ENCODE results near the gene SMOC2. TPM values are rescaled to one million over a fixed set of nuclear protein-coding genes. Genes with fewer than 3 reads are reported as not detected.

SMOC2 gene
- total and polyA plus RNA-seq, 2 donors: 61.1 to 176 TPM

DNA sequence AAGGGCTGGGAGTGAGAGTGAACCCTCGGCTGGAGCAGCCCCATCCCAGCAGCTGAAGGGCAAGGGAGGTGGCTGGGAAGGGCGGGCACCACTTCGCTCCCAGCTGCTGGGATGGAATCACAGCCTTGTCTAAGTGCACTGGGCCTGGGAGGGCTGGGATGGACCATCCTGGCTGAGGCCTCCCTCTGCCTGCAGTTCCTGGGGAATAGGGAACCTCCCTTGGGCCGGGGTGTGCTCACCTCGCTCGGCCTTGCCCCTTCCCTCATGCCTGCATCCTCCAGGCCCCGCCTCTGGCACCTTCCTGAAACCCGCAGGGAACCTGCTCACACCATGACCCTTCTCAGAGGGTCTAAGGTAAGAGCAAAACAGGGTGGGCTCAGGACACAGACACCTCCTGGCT is 53.7 kb downstream of the SMOC2 start:
- WGBS: 92% methylated on average over 8 of the region's 8 CpGs
- no peak overlapping the region for H3K27ac ChIP-seq (ENCODE audit: low read depth)

DNA sequence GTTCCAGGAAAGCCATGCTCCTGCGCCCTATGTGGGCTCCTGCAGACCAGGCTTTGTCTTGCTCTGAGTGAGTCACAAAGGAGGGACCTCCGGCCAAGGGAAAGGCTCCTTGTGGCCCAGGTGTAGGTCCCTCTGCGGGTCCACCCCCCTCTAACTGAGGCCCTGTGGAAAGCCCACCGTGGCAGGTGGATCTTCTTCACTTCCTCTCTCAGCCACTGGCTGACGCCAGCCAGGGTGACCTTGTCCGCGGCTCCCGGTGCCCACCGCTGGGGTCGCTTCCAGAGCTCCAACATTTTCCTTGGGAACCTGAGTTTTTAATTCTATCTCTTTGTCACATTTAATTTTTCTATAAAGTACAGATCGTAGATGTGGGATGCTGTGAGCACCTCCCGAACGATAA is 54.1 kb downstream of the SMOC2 start:
- Histone ChIP-seq H3K36me3 (ENCODE audit: insufficient read depth) (no peaks in the 10 kb centered on the region), H3K4me1 (ENCODE audit: insufficient read depth) (no peaks in the 10 kb centered on the region), H3K27ac (ENCODE audit: low read depth) (no peak overlapping the region), H3K4me3 (ENCODE audit: low read depth, low read length) (no peak overlapping the region)
- WGBS: 97% methylated on average over 13 of the region's 13 CpGs
- no peak for DNase-seq (ENCODE audit: extremely low spot score)

More for the DNA sequence above, 53.7 kb downstream of the SMOC2 start:
- H3K36me3 ChIP-seq (ENCODE audit: insufficient read depth): no peaks in the 10 kb centered on the region
- H3K4me1 ChIP-seq (ENCODE audit: insufficient read depth): no peaks in the 10 kb centered on the region
- no peak for DNase-seq (ENCODE audit: extremely low spot score)
- no peak overlapping the region for H3K4me3 ChIP-seq (ENCODE audit: low read depth, low read length)

DNA sequence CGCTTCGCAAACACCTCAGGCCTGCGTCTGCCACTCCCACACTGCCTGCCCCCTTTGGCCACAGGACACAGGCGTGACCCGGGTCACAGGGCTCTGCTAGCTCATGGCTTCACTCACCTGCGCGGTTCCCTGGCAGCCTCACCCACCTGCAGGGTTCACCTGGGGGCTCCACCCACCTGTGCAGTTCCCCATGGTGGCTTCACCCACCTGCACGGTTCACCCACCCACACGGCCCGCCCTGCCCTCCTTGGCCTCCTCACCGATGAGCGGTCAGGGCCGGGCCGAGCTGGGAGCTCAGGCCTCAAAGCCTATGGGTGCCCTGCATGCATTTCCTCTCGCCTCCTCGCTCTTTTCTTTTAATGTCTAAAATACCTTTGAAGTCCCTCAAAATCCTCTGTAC is 54.7 kb downstream of the SMOC2 start:
- no peak for DNase-seq (ENCODE audit: extremely low spot score)
- H3K4me1 ChIP-seq (ENCODE audit: insufficient read depth): no peaks in the 10 kb centered on the region
- H3K36me3 ChIP-seq (ENCODE audit: insufficient read depth): no peaks in the 10 kb centered on the region
- no peak overlapping the region for H3K4me3 ChIP-seq (ENCODE audit: low read depth, low read length)
- 96% methylated on average over 16 of the region's 16 CpGs for WGBS
- H3K27ac ChIP-seq (ENCODE audit: low read depth): no peak overlapping the region

- no peak for DNase-seq (ENCODE audit: extremely low spot score)
- no peaks in the 10 kb centered on the region for H3K4me1 ChIP-seq (ENCODE audit: insufficient read depth)
- WGBS: 65% methylated on average over 24 of the region's 24 CpGs
- no peaks in the 10 kb centered on the region for H3K36me3 ChIP-seq (ENCODE audit: insufficient read depth)
- H3K4me3 ChIP-seq (ENCODE audit: low read depth, low read length): no peak overlapping the region
- no peak overlapping the region for H3K27ac ChIP-seq (ENCODE audit: low read depth)
Observed at GRCh38 chr6:168496139-168496996, 55.4 kb downstream of the SMOC2 start.

GRCh38 chr6:168496997-168497331 is 56.0 kb downstream of the SMOC2 start:
- H3K4me3 ChIP-seq (ENCODE audit: low read depth, low read length): no peak overlapping the region
- no peaks in the 10 kb centered on the region for H3K4me1 ChIP-seq (ENCODE audit: insufficient read depth)
- WGBS: 75% methylated on average over 10 of the region's 10 CpGs
- H3K36me3 ChIP-seq (ENCODE audit: insufficient read depth): no peaks in the 10 kb centered on the region
- no peak for DNase-seq (ENCODE audit: extremely low spot score)
- H3K27ac ChIP-seq (ENCODE audit: low read depth): no peak overlapping the region

DNA sequence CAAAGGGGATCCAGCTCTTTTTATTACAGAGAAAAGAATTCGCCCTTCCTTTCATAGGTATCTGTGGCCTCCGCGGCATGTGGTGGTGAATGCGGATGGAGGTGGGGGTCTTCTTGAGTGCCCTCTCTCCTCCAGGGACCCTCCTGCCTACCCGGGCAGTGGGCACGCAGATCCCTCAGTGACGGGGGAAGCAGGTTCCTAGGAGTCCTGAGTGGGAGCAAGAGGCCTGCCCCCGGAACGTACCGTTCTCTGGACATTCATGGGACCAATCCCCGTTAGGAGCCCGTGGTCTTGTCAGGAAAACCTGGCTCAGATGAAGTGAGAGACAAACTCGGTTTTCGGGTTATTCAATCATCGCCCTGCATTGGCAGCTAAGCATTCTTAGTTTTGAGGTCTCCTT is 56.4 kb downstream of the SMOC2 start:
- DNase-seq (ENCODE audit: extremely low spot score): no peak
- Histone ChIP-seq H3K27ac (ENCODE audit: low read depth) (no peak overlapping the region), H3K4me1 (ENCODE audit: insufficient read depth) (no peaks in the 10 kb centered on the region), H3K4me3 (ENCODE audit: low read depth, low read length) (no peak overlapping the region), H3K36me3 (ENCODE audit: insufficient read depth) (no peaks in the 10 kb centered on the region)
- 96% methylated on average over 15 of the region's 15 CpGs for WGBS

DNA sequence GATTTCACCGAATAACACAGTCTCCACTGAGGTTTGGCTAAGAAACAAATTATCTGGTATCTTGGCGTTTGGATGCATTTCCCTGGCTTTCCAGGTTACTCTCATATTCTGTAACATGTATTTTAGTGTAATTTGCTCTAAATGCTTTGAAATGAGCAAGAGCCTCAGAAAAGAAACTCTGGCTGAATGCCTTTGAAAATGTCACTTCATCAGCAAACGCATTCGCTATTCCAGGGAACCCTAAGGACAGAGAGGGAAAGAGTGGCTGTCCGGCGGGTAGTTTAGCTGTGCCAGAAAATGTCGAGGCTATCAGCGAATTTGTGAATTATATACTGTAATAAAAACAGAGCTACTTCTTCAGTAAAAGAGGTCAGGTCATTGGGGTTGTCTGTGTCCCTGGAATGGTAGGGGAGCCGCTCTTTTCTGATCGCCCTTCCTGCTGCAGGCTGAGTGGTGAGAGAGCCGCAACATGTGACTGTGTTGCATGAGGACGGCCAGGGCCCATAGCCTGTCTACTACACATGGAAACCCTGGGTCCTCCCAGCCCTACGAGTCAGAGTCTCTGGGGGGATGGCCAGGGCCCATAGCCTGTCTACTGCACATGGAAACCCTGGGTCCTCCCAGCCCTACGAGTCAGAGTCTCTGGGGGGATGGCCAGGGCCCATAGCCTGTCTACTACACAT is 57.3 kb downstream of the SMOC2 start:
- H3K4me1 ChIP-seq (ENCODE audit: insufficient read depth): no peaks in the 10 kb centered on the region
- no peaks in the 10 kb centered on the region for H3K36me3 ChIP-seq (ENCODE audit: insufficient read depth)
- H3K27ac ChIP-seq (ENCODE audit: low read depth): no peak overlapping the region
- no peak overlapping the region for H3K4me3 ChIP-seq (ENCODE audit: low read depth, low read length)
- WGBS: 71% methylated on average over 14 of the region's 14 CpGs
- no peak for DNase-seq (ENCODE audit: extremely low spot score)

- WGBS: 91% methylated on average over 13 of the region's 13 CpGs
- H3K36me3 ChIP-seq (ENCODE audit: insufficient read depth): no peaks in the 10 kb centered on the region
- no peak overlapping the region for H3K4me3 ChIP-seq (ENCODE audit: low read depth, low read length)
Observed at GRCh38 chr6:168499045-168499650, 58.2 kb downstream of the SMOC2 start.

GRCh38 chr6:168500519-168500918 is 59.5 kb downstream of the SMOC2 start:
- Histone ChIP-seq H3K4me1 (ENCODE audit: insufficient read depth) (no peaks in the 10 kb centered on the region), H3K27ac (ENCODE audit: low read depth) (no peak overlapping the region), H3K36me3 (ENCODE audit: insufficient read depth) (no peaks in the 10 kb centered on the region), H3K4me3 (ENCODE audit: low read depth, low read length) (no peak overlapping the region)
- DNase-seq (ENCODE audit: extremely low spot score): no peak
- 95% methylated on average over 14 of the region's 14 CpGs for WGBS

More at GRCh38 chr6:168499045-168499650, 58.2 kb downstream of the SMOC2 start:
- H3K4me1 ChIP-seq (ENCODE audit: insufficient read depth): no peaks in the 10 kb centered on the region
- DNase-seq (ENCODE audit: extremely low spot score): no peak
- H3K27ac ChIP-seq (ENCODE audit: low read depth): no peak overlapping the region

DNA sequence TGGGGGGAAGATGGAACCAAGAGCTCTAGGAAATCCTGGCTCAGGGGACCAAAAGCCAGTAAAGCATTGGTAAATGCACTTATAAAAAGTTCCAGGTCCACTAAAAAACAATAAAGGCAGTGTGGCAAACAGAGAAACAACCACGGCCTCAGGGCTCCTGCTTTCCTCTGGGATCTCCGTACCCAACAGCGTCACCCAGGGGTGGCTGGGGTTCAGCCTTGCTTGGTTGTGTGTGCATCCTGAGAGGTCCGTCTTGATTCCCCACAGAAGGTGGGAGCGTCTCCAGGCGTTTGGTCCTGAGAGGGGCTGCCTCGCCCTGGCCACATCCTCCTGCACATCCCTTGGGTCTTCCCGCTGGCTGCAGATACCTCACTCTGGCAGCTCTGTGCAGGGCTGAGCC is 60.6 kb downstream of the SMOC2 start:
- Histone ChIP-seq H3K36me3 (ENCODE audit: insufficient read depth) (no peaks in the 10 kb centered on the region), H3K27ac (ENCODE audit: low read depth) (no peak overlapping the region), H3K4me1 (ENCODE audit: insufficient read depth) (no peaks in the 10 kb centered on the region), H3K4me3 (ENCODE audit: low read depth, low read length) (no peak overlapping the region)
- 93% methylated on average over 8 of the region's 8 CpGs for WGBS
- no peak for DNase-seq (ENCODE audit: extremely low spot score)

DNA sequence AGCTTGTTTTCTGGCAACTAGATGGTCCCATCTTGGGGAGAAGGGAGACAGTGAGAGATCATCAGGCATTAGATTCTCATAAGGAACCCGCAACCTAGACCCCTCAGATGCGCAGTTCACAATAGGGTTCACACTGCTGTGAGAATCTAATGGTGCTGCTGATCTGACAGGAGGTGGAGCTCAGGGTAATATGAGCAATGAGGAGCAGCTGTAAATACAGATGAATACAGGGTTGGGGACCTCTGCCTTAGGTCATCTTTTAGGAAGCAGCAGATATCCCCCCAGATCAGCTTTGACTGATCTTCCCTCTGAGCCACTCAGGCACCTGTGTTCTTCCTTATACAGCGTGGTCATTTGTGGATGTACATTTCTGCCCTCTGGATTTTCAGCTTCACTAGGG is 63.4 kb downstream of the SMOC2 start:
- no peak for DNase-seq (ENCODE audit: extremely low spot score)
- 99% methylated on average over 3 of the region's 3 CpGs for WGBS
- no peaks in the 10 kb centered on the region for H3K4me1 ChIP-seq (ENCODE audit: insufficient read depth)
- no peak overlapping the region for H3K27ac ChIP-seq (ENCODE audit: low read depth)
- H3K36me3 ChIP-seq (ENCODE audit: insufficient read depth): no peaks in the 10 kb centered on the region
- no peak overlapping the region for H3K4me3 ChIP-seq (ENCODE audit: low read depth, low read length)

DNA sequence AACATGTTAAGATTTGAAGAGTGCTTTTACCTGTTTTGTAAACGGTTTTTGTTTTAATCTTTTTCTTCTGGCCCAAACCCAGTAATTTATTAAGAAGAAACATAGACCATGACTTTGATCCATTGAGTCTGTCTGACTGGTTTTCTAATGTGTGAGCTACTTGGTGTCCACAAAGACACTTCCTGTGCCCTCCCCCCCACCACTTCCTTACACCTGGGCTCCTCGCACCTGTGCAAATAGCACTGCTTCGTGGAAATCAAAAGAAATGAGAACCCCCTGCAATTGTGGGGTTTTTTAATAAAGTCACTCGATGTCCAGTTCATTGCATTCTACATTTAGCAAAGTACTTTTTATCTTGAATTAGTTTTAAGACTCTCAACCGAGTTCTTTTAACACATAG is 65.5 kb downstream of the SMOC2 start:
- DNase-seq (ENCODE audit: extremely low spot score): no peak
- WGBS: 79% methylated on average over 5 of the region's 5 CpGs
- no peaks in the 10 kb centered on the region for H3K36me3 ChIP-seq (ENCODE audit: insufficient read depth)
- H3K4me3 ChIP-seq (ENCODE audit: low read depth, low read length): no peak overlapping the region
- H3K27ac ChIP-seq (ENCODE audit: low read depth): no peak overlapping the region
- no peaks in the 10 kb centered on the region for H3K4me1 ChIP-seq (ENCODE audit: insufficient read depth)

DNA sequence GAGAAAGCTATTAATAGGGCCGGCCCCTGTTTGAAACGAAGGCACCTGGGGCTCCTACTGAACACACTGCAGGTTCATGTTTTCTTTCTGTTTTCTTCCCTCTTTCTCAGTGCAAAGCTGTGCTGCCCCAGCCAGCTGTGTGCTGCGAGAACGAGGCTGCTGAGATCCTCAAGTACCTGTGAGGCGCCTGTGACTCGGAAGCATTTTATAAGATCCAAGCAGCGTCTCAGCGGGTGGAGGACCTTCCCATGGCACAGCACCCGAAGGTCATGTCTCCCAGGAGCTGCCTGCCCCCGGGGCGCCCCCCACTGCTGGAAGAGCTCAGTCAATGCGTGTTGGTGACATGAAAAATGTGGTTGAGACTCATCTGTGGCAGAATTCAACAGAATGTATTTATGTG is 66.3 kb downstream of the SMOC2 start:
- 78% methylated on average over 12 of the region's 12 CpGs for WGBS
- Histone ChIP-seq H3K4me1 (ENCODE audit: insufficient read depth) (no peaks in the 10 kb centered on the region), H3K4me3 (ENCODE audit: low read depth, low read length) (no peak overlapping the region), H3K36me3 (ENCODE audit: insufficient read depth) (no peaks in the 10 kb centered on the region), H3K27ac (ENCODE audit: low read depth) (no peak overlapping the region)
- no peak for DNase-seq (ENCODE audit: extremely low spot score)

DNA sequence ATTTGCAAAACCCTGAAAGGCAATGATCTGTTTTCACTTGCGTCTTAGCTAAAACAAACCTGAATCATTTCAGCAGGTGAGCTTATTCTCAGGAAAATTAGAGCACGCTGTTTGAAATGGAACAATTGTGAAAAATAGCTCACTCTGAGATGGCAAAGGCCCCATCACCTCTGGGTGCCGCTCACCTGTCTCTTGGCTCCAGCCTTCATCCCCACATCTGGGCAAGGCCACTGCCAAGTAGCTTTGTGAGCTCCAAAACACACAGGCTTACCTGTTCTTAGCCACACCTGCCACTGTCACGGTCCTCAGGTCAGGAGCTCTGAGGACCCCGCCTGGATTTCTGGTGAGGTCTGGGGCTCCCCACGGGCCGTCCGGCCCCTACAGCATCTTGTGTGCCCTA is 66.7 kb downstream of the SMOC2 start:
- 92% methylated on average over 8 of the region's 8 CpGs for WGBS
- no peaks in the 10 kb centered on the region for H3K36me3 ChIP-seq (ENCODE audit: insufficient read depth)
- no peaks in the 10 kb centered on the region for H3K4me1 ChIP-seq (ENCODE audit: insufficient read depth)
- H3K27ac ChIP-seq (ENCODE audit: low read depth): no peak overlapping the region
- no peak overlapping the region for H3K4me3 ChIP-seq (ENCODE audit: low read depth, low read length)
- DNase-seq (ENCODE audit: extremely low spot score): no peak

All from urinary bladder (tissue), 4 donors.